ENCODE data around the gene EXOC7.

Gene EXOC7

GRCh38 chr17:76032780-76033108 lies 70.8 kb downstream of the EXOC7 start:
- no peak for TF ChIP-seq CTCF (IDR thresholded peaks at IDR 0.05; ENCODE audit: insufficient read depth, low read depth, low read length, missing control alignments)

GRCh38 chr17:76032073-76032779 lies 71.4 kb downstream of the EXOC7 start:
- DNase-seq (ENCODE audit: low read depth): no peak
- H3K4me3 ChIP-seq (ENCODE audit: low read depth, low read length): no peak overlapping the region
- no peak for TF ChIP-seq CTCF (IDR thresholded peaks at IDR 0.05; ENCODE audit: insufficient read depth, low read depth, low read length, missing control alignments)

More at GRCh38 chr17:76032780-76033108, 70.8 kb downstream of the EXOC7 start:
- no peak overlapping the region for H3K4me3 ChIP-seq (ENCODE audit: low read depth, low read length)
- no peak for DNase-seq (ENCODE audit: low read depth)

All from GM12865 (cell line).